ENCODE data around the gene ATE1. TPM values are rescaled to one million over a fixed set of nuclear protein-coding genes. Genes with fewer than 3 reads are reported as not detected.

Gene ATE1
- total and polyA plus RNA-seq, 2 donors (not counting 3 experiments of a cell fraction or from before 2014, with no cell fraction given) = 8.7 to 27.1 TPM

- peak overlapping the region; percentile 58 for H3K4me2 ChIP-seq (ENCODE audit: insufficient read depth, low read length)
Measured at GRCh38 chr10:121942749-121943416, 15.1 kb upstream of the ATE1 start.

More at GRCh38 chr10:121942749-121943416, 15.1 kb upstream of the ATE1 start:
- peak; percentile 87 for FAIRE-seq
- TF ChIP-seq MYC (IDR thresholded peaks at IDR 0.05; ENCODE audit: low read depth, low read length) (no peak), POLR2A (IDR thresholded peaks at IDR 0.05; ENCODE audit: low read depth, low read length) (no peak), POLR2AphosphoS5 (IDR thresholded peaks at IDR 0.05; ENCODE audit: insufficient read depth, low read depth, low read length) (peak; percentile 72), JUN (IDR thresholded peaks at IDR 0.05; ENCODE audit: borderline replicate concordance, insufficient read depth, insufficient read length, low read depth) (peak; percentile 62), GATA2 (IDR thresholded peaks at IDR 0.05; ENCODE audit: insufficient read depth, insufficient read length, low read depth, low read length) (peak; percentile 77), CTCF (IDR thresholded peaks at IDR 0.05; ENCODE audit: extremely low read depth in 1 of 2, insufficient read depth in 1 of 2, low read depth in 1 of 2, low read length in 2 of 2) (no peak), MAX (IDR thresholded peaks at IDR 0.05; ENCODE audit: insufficient read depth, insufficient read length) (no peak), FOS (IDR thresholded peaks at IDR 0.05; ENCODE audit: borderline replicate concordance, insufficient read depth, low read length) (peak; percentile 91), EZH2 (IDR thresholded peaks at IDR 0.05; ENCODE audit: borderline replicate concordance, low read depth, low read length, severe bottlenecking) (no peak)
- Histone ChIP-seq H2AFZ (ENCODE audit: low read depth, low read length) (peak overlapping the region; percentile 71), H4K20me1 (replicated peaks; ENCODE audit: control insufficient read depth, extremely low read depth, insufficient read depth, low read length) (no peaks in the 10 kb centered on the region), H3K36me3 (ENCODE audit: control insufficient read depth in 2 of 2, extremely low read depth in 1 of 2, insufficient read depth in 2 of 2, low read length in 2 of 2) (no peaks in the 10 kb centered on the region), H3K9ac (replicated peaks; ENCODE audit: extremely low read depth, insufficient read depth, low read length) (peak overlapping the region; percentile 25), H3K79me2 (ENCODE audit: control insufficient read depth, insufficient read depth, low read length) (no peaks in the 10 kb centered on the region), H3K9me3 (replicated peaks; ENCODE audit: control insufficient read depth, insufficient read depth, low read length) (no peaks in the 10 kb centered on the region), H3K4me3 (replicated peaks in 1 of 3; ENCODE audit: insufficient read depth in 1 of 3, low read depth in 1 of 3, low read length in 3 of 3) (no peak overlapping the region), H3K4me1 (ENCODE audit: control insufficient read depth, extremely low read depth, insufficient read depth, low read length) (peaks cover 23% of the 10 kb centered on the region), H3K27ac (ENCODE audit: insufficient read depth, low read depth, low read length) (peak overlapping the region; percentile 69), H3K9me1 (replicated peaks; ENCODE audit: control insufficient read depth, extremely low read depth, insufficient read depth, low read length) (no peaks in the 10 kb centered on the region), H3K27me3 (ENCODE audit: control insufficient read depth in 2 of 2, insufficient read depth in 2 of 2, low read length in 2 of 2) (no peaks in the 10 kb centered on the region)
- dilution Hi-C loops (cut with MboI; ENCODE audit: extremely low pct_ligation_motif_present, low sequenced_read_pairs) = no loop called here
- no TSS peak for BruUV-seq (replicated peaks)
- intact Hi-C loops (cut with micrococcal nuclease) = loop anchor here (1.0 kb wide), 3 partner anchors 13 to 32 kb away; partner anchors contain the start of genes ATE1 and NSMCE4A
- peak; percentile 97 for DNase-seq (ENCODE audit: low read depth, low spot score)
- ChIA-PET CTCF (no interaction called here), POLR2A (no interaction called here)
